Dendritic cell treated with granulocyte-macrophage colony-stimulating factor and Interleukin-4, amounts not matched to agents 40 ng/mL and 50 ng/mL, for 4 days (primary cell): ENCODE results near the gene KCNG3.
"Not testable (repeated sequence)": the region's sequence is repeated elsewhere in the genome, so short reads cannot be mapped to it uniquely, and the experiment has no call there.

ENCODE experiments used
- H3K27ac Mint-ChIP-seq: one replicate; pipeline ENCODE4 v1.8.0; 2022; ENCODE audit warnings: mild to moderate bottlenecking, mixed read lengths
- H3K27me3 Mint-ChIP-seq: one replicate; pipeline ENCODE4 v1.8.0; 2022; ENCODE audit warnings: mild to moderate bottlenecking, mixed read lengths
- H3K36me3 Mint-ChIP-seq: one replicate; pipeline ENCODE4 v1.8.0; 2022; ENCODE audit warnings: low read depth, mixed read lengths
- H3K4me1 Mint-ChIP-seq: one replicate; pipeline ENCODE4 v1.8.0; 2022; ENCODE audit warnings: low read depth, mixed read lengths
- H3K4me3 Mint-ChIP-seq: one replicate; pipeline ENCODE4 v1.8.0; 2022; ENCODE audit warnings: mild to moderate bottlenecking, moderate library complexity, mixed read lengths
- H3K9me3 Mint-ChIP-seq: one replicate; pipeline ENCODE4 v1.8.0; 2022; ENCODE audit warnings: mixed read lengths
- intact Hi-C: fragments of 100-400 bp; cut with micrococcal nuclease; formaldehyde crosslinking; loops from one replicate; pipeline ENCODE4 v1.15.0; 2022

Gene KCNG3

GRCh38 chr2:42393320-42393719 is 100.5 kb downstream of the KCNG3 start:
- H3K4me1 Mint-ChIP-seq, H3K27ac Mint-ChIP-seq, H3K4me3 Mint-ChIP-seq, H3K36me3 Mint-ChIP-seq, H3K27me3 Mint-ChIP-seq, intact Hi-C loops, H3K9me3 Mint-ChIP-seq: not testable (repeated sequence)

- intact Hi-C loops: no loop called here
- Mint-ChIP-seq H3K9me3 (peaks cover 8% of the 10 kb centered on the region), H3K36me3 (no peaks in the 10 kb centered on the region), H3K27me3 (peaks cover 2% of the 10 kb centered on the region), H3K27ac (no peak overlapping the region), H3K4me1 (no peaks in the 10 kb centered on the region), H3K4me3 (no peak overlapping the region)
Measured at GRCh38 chr2:42392191-42392590, 101.6 kb downstream of the KCNG3 start.
